DMS153 (cell line): ENCODE data around the gene RPAP2.
"Not testable (repeated sequence)": the region's sequence is repeated elsewhere in the genome, so short reads cannot be mapped to it uniquely, and the experiment has no call there.

Experiments used
- DNase-seq: peaks from one replicate; lab custom pipeline; 2025; lab: John Stamatoyannopoulos, UW

Gene RPAP2

GRCh38 chr1:92323473-92324453, 24.9 kb downstream of the RPAP2 start:
- no peak for DNase-seq

- no peak for DNase-seq
Measured at GRCh38 chr1:92324784-92325183, 25.9 kb downstream of the RPAP2 start.

GRCh38 chr1:92326681-92327080, 27.8 kb downstream of the RPAP2 start:
- DNase-seq, result no peak

GRCh38 chr1:92327794-92328193, 28.9 kb downstream of the RPAP2 start:
- no peak for DNase-seq

- DNase-seq, result no peak
Measured at GRCh38 chr1:92329347-92330129, 30.7 kb downstream of the RPAP2 start.

- no peak for DNase-seq
Measured at GRCh38 chr1:92333668-92334067, 34.8 kb downstream of the RPAP2 start.

GRCh38 chr1:92340154-92340553, 41.3 kb downstream of the RPAP2 start:
- DNase-seq, result no peak

- DNase-seq, result no peak
Measured at GRCh38 chr1:92342401-92342800, 43.5 kb downstream of the RPAP2 start.

- DNase-seq, result no peak
Measured at GRCh38 chr1:92343061-92343460, 44.2 kb downstream of the RPAP2 start.

- no peak for DNase-seq
Measured at GRCh38 chr1:92346866-92347640, 48.2 kb downstream of the RPAP2 start.

- no peak for DNase-seq
Measured at GRCh38 chr1:92352856-92353255, 54.0 kb downstream of the RPAP2 start.

- DNase-seq, result no peak
Measured at GRCh38 chr1:92354259-92354658, 55.4 kb downstream of the RPAP2 start.

- DNase-seq, result no peak
Measured at GRCh38 chr1:92356956-92357355, 58.1 kb downstream of the RPAP2 start.

GRCh38 chr1:92359382-92359781, 60.5 kb downstream of the RPAP2 start:
- DNase-seq, result not testable (repeated sequence)

GRCh38 chr1:92359986-92360385, 61.1 kb downstream of the RPAP2 start:
- DNase-seq, result no peak

GRCh38 chr1:92362970-92363369, 64.1 kb downstream of the RPAP2 start:
- no peak for DNase-seq

GRCh38 chr1:92363401-92363800, 64.5 kb downstream of the RPAP2 start:
- DNase-seq, result no peak

- DNase-seq, result no peak
Measured at GRCh38 chr1:92365378-92366039, 66.7 kb downstream of the RPAP2 start.

- no peak for DNase-seq
Measured at GRCh38 chr1:92366040-92366395, 67.2 kb downstream of the RPAP2 start.

GRCh38 chr1:92367496-92367895, 68.6 kb downstream of the RPAP2 start:
- DNase-seq, result no peak

GRCh38 chr1:92372164-92372563, 73.3 kb downstream of the RPAP2 start:
- no peak for DNase-seq

GRCh38 chr1:92374223-92374622, 75.4 kb downstream of the RPAP2 start:
- DNase-seq, result no peak
